ENCODE data around the gene AMPD3.

The AMPD3 gene

DNA sequence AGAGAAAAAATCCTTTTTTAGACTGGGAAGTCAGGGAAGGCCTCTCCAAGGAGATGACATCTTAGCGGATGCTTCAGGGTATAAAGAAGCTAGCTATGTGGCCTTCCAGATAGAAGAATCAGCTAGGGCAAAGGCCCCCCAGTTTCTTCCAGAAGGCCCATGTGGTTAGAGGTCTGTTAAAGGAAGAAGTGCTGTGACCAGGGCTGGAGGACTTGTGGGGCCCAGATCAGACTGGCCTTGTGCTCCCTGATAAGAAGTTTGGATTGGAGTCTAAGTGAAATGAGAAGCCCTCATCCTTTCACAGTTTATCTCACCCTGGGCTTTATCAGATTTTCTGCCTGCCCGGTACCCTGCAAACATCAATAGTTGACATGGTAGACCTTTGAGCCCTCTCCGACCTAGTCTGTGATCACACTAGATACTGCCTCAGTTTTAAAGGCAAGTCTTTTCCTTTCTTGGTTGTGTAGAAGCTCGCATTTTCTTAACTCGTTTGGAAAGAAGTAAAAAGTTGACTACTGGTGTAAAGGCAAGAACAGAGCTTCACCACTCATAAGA is 7.8 kb downstream of the AMPD3 start:
- no peak for DNase-seq

DNA sequence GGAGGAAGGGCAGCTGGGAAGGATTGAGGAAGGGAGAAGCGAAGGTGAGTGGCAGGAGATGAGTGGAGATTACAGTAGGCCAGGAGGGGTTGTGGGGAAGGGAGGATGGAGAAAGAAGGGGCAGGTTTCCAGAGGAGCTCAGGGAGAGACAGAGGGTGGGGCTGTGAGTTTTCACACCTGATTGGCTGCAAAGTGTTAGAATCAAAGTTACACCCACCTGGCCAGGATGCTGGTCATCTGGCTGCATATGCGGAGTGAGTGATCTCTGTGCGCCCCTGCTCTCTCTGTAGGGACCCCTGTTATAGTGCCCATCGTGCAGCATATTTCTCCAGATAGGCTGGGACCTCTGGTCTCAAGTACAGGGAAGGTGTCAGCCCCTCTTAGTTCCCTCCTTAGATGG is 18.3 kb downstream of the AMPD3 start:
- DNase-seq: no peak

DNA sequence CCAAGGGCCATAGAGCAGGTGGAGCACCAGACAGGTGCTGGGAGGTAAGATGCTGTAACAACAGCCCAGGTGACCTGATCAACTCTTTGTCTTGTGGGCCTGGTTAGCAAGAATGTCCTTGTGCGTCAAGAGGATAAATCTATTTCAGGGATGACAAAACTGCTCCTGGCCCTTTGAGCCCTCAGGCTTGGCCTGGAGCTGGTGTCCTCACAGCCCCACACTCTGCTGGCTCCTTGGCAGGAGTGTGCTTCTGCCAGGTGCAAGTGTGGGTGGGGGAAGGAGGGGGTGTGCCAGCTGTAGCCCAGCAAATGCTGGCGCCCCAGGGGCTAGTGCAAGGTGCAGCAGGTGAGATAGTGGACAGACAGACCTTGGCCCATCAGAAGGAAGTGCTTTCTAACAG is 19.5 kb downstream of the AMPD3 start:
- DNase-seq: peak; percentile 52

DNA sequence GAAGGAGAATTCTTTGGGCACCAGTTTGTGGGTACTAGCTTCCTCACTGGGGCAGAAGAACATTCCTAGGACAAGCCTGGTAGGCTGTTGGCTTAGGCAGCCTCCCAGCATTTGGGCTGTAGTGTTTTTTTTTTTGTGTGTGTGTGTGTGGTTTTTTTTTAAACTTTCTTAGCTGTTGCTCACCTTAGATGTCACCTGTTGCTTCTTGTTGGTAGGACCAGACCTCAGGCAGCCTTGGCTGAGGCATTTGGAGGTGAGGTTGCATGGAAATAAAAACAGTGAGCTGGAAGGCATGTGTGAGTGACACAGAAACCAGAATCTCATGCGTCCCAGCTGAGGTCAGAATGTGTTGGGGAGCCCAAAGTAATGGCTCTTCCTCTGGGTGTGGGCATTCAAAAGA is 21.3 kb downstream of the AMPD3 start:
- DNase-seq: no peak

DNA sequence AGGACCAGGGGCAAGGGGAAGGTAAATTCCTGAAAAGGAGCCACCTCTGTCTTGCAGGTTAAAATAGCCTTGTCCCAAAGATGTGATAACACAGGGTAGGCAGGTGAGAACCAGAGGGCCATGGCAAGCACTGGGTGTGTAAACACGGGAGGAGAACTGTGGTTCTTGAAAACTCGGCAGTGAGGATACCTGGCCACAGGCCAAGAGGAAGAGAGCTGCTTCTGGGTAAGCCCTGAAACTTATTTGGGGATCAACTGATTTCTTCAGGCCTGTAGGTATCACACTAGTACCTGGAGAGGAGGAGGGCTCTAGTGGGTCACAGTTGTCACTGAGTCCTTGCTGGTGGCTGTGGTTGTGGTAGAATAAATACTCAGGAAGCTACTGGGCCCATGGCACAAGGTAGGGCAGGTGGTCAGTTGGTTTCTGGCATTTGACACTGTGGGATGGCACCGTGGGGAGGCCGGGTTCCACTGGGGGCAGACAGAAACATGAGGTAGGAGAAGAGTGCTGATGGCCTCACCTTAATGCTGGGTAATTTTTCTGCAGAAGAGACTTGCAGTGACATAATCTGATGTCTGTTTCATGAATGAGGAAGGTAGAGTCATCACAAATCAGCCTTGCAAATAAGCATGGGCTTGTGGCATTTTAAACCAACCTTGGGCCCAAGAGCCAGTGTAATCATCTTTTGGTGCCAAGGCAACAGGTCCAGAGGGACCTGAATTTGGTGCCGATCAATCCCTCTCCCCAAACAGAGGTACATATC is 22.0 kb downstream of the AMPD3 start:
- no peak for DNase-seq

DNA sequence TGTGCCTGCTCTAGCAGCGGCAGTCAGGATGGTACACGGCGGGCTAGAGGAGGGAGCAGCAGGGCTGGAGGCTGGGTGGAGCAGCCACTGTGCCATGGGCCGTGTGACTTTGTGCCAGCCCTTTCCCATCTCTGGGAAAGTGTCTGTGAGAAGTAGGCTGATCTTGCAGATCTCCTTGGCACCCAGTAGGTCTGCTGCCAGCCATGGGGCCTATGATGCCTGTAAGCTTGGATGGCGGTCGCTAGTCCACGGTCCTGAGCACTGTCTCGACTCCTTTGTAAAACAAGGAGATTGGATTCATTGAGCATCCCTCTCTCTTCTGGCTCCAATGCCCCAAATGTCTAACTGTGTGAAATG is 22.6 kb downstream of the AMPD3 start:
- no peak for DNase-seq

DNA sequence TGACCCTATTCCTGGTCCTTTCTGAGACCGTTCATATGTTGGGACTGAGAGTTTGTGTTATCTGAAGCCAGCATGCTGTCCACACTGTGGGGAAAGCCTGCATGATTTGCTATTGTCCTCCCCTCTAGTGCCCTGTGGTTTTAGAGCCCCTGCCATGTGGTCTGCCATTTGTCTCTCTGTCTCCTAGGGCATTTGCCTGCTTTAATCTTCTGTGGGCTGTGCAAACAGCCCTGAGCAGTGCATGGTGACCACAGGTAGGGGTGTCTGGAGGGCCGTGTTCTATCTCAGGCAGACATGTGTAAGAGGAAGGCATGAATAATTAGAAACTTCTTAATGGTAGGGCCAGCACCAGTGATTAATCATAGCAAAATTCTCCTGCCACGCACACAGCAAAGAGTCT is 23.0 kb downstream of the AMPD3 start:
- DNase-seq: no peak

DNA sequence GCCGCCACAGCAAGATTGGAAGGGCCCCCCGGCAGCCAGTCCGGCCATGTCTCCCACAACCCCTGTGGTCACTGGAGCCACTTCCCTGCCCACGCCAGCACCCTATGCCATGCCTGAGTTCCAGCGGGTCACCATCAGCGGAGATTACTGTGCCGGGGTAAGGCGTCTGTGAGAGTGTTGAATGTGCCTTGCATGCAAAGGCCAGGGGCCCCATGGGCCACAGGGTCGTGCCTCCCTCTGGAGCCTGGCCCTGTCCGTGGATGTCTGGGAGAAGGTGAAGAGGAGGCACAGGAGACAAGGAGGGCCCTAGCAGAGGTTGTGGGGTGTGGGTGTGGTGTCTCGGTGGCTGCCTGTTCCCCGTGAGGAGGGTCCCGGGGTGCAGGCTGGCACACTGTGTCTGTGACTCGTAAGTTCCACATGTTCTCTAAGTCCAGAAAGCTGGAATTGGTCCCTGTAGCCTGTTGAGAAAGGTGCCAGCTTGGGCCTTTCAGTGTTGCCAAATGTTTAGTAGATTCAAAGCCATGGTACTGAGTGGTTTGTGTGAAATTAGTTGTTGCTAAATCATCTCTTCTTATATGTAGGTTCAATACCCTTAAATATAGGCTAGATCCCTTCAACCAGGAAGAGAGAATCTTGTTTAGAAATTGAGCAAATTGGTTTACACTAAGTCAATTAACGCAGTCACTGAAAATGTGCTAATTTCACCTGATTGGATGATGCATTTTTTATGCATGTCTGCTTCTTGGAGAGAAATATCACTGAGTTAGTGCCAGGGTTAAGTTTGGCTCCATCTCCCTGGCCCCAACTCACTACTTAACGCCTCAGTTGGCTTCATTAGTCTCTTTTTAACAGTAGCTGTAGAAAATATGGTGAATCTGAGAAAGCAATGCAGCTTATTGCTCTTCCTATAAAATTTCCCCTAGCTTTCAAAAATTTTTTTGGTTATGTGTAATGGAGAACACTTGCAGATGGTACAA is 23.8 kb downstream of the AMPD3 start:
- no peak for DNase-seq

DNA sequence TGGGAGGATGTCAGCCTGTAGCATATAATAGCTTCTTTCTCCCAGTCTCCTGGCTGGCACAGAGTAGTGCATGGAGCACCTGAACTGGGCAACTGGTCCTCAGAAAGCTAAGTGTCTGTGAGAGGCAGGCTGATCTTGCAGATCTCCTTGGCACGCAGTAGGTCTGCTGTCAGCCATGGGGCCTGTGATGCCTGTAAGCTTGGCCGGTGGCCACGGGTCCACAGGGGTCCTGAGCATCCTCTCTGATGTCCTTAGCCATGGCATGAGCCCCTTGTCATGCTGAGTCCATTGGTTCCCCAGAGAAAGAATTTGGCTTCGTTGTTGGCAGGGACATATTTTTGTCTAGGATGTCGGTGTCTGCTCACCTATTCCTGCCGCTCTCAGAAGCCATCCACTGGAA is 25.0 kb downstream of the AMPD3 start:
- no peak for DNase-seq

DNA sequence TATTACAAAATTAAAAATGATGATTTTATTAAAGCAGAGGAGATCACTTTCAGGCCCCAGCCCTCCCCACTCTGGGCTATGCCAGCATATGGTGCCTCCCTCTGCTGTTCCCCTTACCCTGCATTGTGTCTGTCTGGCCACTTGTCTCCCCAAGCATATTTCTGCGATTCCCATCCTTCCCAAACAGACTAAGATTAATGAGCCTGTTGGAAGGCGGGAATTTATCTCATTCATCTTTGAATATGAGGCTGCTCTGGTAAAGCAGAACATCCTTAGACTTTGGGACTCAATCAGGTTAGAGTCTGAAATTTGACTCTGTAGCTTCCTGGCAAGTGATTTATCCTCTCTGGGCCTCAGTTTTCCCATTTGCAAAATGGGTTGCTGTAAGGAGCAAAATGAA is 25.7 kb downstream of the AMPD3 start:
- DNase-seq: no peak

DNA sequence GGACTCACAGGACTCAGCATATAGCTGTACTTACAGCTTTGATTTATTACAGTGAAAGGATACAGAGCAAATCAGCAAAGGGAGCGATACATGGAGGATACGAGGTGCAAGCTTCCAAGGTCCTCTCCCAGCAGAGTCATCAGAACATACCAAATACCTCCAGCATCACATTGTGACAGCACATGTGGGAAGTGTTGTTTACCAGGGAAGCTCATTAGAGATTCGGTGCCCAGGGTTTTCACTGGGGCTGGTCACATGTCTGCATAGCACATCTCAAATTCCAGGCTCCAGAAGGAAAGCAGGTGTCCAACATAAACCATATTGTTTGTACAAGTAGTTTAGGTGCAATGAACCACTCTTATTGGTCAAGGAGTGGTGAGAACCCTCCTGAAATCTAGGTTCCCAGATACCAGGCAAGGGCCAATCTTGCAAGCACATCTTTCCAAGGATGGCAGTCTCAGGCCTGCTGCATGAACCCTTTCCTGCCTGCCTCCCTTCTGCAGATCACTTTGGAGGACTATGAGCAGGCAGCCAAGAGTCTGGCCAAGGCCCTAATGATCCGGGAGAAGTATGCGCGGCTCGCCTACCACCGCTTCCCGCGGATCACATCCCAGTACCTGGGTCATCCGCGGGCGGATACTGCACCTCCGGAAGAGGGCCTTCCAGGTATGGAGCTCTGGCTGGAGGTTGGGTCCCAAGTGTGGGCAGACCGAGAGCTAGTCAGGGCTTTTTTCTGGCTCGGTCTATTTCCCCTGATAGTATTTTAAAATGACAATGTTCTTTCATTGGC is 26.7 kb downstream of the AMPD3 start:
- DNase-seq: peak; percentile 57

DNA sequence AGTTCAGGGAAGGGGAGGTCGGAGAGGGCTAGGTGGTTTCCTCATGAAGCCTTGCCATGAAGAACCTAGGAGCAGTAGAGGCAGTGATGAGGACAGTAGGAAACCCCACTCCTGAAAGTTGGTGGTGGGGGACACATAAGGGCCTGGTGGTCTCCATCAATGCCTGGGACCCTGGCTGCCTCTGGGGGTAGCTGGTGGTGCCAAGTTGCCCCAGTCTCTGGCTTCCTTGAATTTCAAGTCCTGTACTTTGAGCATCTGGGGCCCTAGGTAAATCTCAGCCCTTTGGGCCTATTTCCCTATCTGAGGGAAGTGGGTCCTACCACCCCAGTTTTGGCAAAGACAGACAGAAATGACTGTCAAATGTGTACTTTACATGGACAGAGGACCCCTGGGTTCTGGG is 28.1 kb downstream of the AMPD3 start:
- DNase-seq: no peak

DNA sequence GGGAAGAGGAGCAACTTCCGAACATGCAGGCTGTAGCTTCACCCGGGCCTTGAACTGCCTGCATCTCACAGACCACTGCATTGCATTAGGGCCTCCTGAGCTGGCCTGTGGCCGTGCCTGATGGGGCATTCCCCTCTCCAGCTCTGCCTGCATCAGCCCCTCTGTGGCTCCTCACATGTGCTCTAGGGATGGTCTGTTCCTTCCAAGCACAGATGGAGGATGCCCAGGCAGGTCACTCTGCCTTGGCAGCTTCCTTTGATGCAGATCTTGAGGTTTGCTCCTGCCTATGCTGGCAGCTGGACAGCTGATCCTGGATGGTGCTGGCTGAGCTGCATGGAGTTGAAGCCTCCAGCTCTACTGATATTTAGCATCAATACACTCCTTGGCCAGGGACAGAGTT is 28.5 kb downstream of the AMPD3 start:
- DNase-seq: no peak

DNA sequence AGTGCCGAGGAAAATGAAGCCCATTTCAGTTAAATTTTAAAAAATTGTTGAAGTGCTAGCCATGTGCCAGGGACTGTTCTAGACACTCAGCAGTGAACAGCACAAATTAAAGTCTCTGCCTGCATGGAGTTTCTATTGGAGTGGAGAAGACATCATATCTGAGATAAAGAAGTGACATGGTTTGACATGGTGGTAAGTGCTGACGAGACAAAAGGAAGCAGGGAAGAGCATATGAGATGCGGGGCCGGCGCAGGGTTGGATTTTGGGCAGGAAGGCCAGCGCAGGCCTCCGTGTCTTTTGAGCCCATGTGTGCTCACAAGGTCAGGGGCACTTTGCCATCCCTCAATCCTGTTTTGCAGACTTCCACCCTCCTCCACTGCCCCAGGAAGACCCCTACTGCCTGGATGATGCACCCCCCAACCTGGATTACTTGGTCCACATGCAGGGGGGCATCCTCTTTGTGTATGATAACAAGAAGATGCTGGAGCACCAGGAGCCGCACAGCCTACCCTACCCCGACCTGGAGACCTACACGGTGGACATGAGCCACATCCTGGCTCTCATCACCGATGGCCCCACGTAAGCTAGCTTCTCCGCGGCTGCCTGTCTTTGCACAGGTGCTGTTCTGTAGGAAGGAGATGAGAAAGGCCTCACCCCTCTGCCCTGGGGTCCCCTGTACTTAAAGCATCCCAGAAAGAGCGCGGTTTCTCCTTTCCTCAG is 29.6 kb downstream of the AMPD3 start:
- DNase-seq: no peak

DNA sequence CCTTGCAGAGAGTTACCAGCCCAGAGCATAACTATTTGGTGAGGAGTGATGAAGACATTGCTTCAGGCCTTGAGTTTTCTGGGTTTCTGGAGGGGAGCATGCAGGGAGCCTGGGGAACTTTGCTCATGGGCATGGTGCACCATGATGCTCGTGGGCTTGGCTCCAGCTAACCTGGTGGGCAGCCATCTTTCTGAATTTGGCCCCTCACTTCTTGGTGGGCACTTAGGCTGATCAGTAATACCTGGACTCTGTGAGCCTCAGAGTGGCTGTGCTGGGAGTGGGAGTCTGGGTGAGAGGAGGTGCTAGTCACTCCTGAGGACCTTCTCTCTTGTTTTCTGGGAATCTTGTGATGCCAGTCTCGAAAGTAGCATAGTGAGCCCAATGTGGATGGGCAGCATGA is 30.6 kb downstream of the AMPD3 start:
- DNase-seq: no peak

DNA sequence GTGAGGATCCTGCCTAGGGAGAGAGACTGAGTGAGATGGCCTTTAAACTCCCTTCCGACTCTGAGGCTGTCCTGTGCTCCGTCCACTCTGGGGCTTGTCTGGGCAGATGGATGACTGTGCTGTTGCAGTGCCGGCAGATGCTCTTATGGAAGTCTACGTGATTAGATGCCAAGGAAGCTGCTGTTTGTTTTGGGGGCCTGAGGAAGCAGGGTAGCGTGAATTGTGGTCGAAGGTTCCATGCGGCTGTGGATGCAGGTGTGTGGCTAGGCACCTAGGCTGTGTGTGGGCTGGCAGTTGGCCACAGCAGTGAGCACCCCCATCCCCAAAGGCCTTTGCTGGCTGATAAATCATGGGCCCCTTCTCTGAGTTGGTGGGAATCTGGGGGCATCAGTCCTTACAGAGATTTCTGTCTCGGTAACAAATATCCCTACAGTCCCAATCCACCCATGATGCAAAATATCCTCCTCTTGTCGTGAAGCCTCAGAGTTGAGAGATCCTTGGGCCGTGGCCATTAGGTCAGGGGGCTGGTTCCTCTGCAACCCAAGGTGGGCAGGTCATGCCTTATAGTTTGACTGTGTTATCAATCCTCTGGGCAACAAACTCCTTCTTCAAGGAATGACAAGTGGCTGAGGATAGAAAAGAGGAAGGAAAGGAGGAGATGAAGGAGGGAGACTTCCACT is 31.2 kb downstream of the AMPD3 start:
- no peak for DNase-seq

DNA sequence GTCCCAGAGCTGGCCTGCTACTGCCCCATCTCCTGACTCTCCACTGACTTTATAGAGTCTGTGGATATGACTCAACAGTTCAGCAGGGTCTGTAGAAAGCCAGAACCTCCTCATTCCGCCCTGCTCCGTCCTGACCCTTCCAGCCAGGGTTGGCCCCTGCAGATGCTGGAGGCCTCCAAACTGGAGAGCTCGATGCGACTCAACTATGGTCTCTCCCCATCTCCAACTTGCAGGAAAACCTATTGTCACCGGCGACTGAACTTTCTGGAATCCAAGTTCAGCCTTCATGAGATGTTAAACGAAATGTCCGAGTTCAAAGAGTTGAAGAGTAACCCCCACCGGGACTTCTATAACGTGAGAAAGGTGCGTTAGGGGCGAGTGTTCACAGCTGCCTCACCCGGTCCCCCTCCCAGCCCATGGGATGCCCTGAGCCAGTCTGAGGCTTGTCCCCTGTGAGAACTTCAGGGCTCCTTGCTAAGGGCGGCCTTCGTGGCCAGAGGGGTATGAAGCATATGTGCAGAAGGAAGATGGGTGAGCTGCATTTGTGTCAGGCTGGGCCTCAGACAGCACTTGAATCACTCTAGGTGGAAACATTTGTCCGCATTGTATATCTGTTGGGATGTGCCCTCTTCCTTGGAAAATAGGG is 32.1 kb downstream of the AMPD3 start:
- DNase-seq: no peak

DNA sequence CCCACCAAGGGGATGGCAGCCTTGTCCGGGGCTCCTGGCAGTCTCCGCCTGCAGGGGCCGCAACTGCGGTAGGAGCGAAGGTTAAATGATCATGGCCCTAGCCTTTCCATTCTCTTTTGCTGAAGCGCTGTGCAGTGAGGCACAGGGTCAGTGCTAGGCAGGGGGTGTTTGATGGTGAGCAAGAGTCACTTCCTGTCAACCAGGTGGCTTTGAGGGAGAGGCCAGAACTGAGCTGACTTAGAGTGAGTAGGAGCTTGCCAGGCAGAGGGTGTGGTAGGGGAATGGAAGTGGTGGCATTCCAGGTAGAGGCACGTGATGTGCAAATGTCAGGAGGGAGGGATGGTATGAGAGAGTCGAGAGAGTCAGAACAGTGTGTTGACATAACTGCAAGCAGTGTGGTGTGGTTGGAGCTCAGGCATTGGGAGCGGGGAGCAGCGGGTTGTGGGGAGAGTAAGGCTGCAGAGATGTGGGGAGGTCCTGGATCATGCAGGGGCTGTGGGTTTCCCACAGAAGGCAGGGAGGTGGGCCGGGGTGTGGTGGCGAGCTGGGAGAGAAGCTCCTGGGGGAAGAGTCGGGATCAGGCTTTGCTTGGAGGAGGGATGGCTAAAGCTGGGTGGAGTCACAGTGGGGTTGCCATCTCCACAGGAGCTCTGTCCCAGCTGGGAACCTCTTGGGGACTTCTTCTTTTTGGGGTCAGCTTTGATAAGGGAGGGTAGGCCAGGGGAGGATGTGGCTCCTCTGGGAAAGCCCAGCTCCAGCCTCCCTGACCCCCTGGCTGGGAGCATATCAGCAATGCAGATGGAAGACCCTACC is 33.3 kb downstream of the AMPD3 start:
- no peak for DNase-seq

DNA sequence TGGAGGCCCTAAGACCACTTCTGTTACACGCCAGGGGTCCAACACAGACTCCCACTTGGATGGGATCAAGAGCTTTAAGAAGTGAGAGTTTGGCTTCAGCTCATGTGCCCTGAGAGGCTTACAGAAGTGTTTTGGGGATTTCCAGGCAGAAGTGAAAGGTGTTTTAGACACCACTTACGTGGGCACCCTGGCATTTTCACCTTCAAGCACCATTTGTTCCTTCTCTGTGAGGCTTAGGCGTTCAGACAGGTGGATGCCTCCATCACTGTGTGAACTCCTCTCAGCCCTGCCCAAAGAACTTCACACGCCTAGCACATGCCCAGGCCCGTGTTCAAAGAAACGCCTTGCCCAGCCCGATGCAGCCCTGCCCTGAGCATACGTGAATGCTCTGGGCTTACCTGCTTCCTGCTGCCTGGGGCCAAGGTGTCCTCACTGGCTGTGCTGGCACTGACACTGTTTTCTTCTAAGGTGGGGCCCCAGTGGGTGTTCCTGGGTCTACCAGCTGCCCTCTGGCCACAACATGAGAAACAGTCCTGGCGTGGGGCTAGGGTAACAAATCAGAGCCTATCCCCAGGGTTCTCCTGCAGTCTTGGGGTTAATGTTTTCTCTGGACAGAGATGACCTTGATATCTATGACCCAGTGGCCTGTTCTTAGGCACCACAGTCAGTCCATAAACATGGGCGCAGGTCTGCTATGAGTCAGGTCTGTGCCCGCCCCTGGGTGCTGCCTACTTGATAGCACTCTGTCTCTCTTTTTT is 34.0 kb downstream of the AMPD3 start:
- DNase-seq: no peak

DNA sequence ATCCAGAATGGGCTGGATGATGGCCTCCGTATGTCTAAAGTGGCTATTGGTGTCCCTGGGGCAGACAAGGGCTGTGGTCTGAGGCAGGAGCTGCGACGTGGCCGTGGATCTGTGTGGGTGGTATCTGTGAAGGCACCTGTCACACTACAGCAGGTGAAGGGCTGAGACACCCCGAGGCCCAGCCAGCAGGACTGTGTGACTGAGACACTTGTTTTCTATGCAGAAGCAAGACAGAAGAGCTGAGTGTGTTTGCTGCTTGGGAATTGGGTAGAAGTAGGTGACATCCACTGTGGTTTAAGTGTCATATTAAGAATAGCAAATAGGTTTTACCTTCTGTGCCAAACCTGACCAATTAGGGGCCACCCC is 35.0 kb downstream of the AMPD3 start:
- DNase-seq: no peak
